Activated T-helper 17 cell treated with anti-CD3 and anti-CD28 coated beads, Interleukin-2, amount 50 U/mL, for 72 hours (primary cell): ENCODE results near the gene PDYN. TPM values are rescaled to one million over a fixed set of nuclear protein-coding genes. Genes with fewer than 3 reads are reported as not detected.

ENCODE experiments used
- ATAC-seq: fragments of 150-1000 bp; cut with Tn5 transposase; replicated peaks from 2 replicates; pipeline ENCODE4 v1.10.0; 2021; ENCODE audit warnings: mild to moderate bottlenecking, moderate library complexity
- H3K27ac Mint-ChIP-seq: one replicate; pipeline ENCODE4 v1.8.0; 2022; ENCODE audit warnings: mixed read lengths
- H3K27me3 Mint-ChIP-seq: one replicate; pipeline ENCODE4 v1.8.0; 2022; ENCODE audit warnings: mixed read lengths
- H3K36me3 Mint-ChIP-seq: one replicate; pipeline ENCODE4 v1.8.0; 2022; ENCODE audit warnings: low read depth, mild to moderate bottlenecking, mixed read lengths
- H3K4me1 Mint-ChIP-seq: one replicate; pipeline ENCODE4 v1.8.0; 2022; ENCODE audit warnings: mixed read lengths
- H3K4me3 Mint-ChIP-seq: one replicate; pipeline ENCODE4 v1.8.0; 2022; ENCODE audit warnings: mild to moderate bottlenecking, mixed read lengths
- H3K9me3 Mint-ChIP-seq: one replicate; pipeline ENCODE4 v1.8.0; 2022; ENCODE audit warnings: mixed read lengths
- total RNA-seq, 2 donors: library from RNA; stranded (reverse); gene quantifications; one replicate each; pipeline ENCODE4 v1.2.3, GENCODE V29; 2022

PDYN gene
- total RNA-seq, 2 donors from 2014 or later = not detected

GRCh38 chr20:1973601-1974440 is 20.0 kb downstream of the PDYN start:
- ATAC-seq = no peak
- no peaks in the 10 kb centered on the region for H3K4me1 Mint-ChIP-seq
- peaks cover 35% of the 10 kb centered on the region for H3K27me3 Mint-ChIP-seq
- H3K36me3 Mint-ChIP-seq = no peaks in the 10 kb centered on the region
- no peak overlapping the region for H3K27ac Mint-ChIP-seq
- no peaks in the 10 kb centered on the region for H3K9me3 Mint-ChIP-seq
- no peak overlapping the region for H3K4me3 Mint-ChIP-seq

GRCh38 chr20:1971893-1972586 is 21.8 kb downstream of the PDYN start:
- no peaks in the 10 kb centered on the region for H3K4me1 Mint-ChIP-seq
- no peak overlapping the region for H3K27ac Mint-ChIP-seq
- no peak overlapping the region for H3K4me3 Mint-ChIP-seq
- H3K36me3 Mint-ChIP-seq = no peaks in the 10 kb centered on the region
- H3K9me3 Mint-ChIP-seq = no peaks in the 10 kb centered on the region
- peaks cover 24% of the 10 kb centered on the region for H3K27me3 Mint-ChIP-seq
- ATAC-seq = no peak

GRCh38 chr20:1968964-1969363 is 24.9 kb downstream of the PDYN start:
- Mint-ChIP-seq H3K36me3 (no peaks in the 10 kb centered on the region), H3K4me3 (no peak overlapping the region), H3K27me3 (peaks cover 22% of the 10 kb centered on the region), H3K4me1 (no peaks in the 10 kb centered on the region), H3K9me3 (no peaks in the 10 kb centered on the region), H3K27ac (no peak overlapping the region)
- no peak for ATAC-seq

GRCh38 chr20:1965520-1966351 is 28.1 kb downstream of the PDYN start:
- Mint-ChIP-seq H3K4me3 (peak overlapping the region; percentile 75), H3K4me1 (no peaks in the 10 kb centered on the region), H3K36me3 (no peaks in the 10 kb centered on the region), H3K27ac (peak overlapping the region; percentile 66), H3K27me3 (peaks cover 32% of the 10 kb centered on the region), H3K9me3 (no peaks in the 10 kb centered on the region)
- ATAC-seq = peak; percentile 88

- no peak for ATAC-seq
- H3K4me1 Mint-ChIP-seq = no peaks in the 10 kb centered on the region
- no peaks in the 10 kb centered on the region for H3K9me3 Mint-ChIP-seq
- no peaks in the 10 kb centered on the region for H3K36me3 Mint-ChIP-seq
- H3K27me3 Mint-ChIP-seq = peaks cover 34% of the 10 kb centered on the region
- peak overlapping the region; percentile 75 for H3K4me3 Mint-ChIP-seq
- H3K27ac Mint-ChIP-seq = peak overlapping the region; percentile 66
Measured at GRCh38 chr20:1964659-1965405, 29.0 kb downstream of the PDYN start.

- no peaks in the 10 kb centered on the region for H3K36me3 Mint-ChIP-seq
- peaks cover 40% of the 10 kb centered on the region for H3K27me3 Mint-ChIP-seq
- no peak overlapping the region for H3K4me3 Mint-ChIP-seq
- no peak for ATAC-seq
- no peak overlapping the region for H3K27ac Mint-ChIP-seq
- no peaks in the 10 kb centered on the region for H3K4me1 Mint-ChIP-seq
- H3K9me3 Mint-ChIP-seq = no peaks in the 10 kb centered on the region
Measured at GRCh38 chr20:1964061-1964460, 29.8 kb downstream of the PDYN start.

- Mint-ChIP-seq H3K9me3 (no peaks in the 10 kb centered on the region), H3K27me3 (peaks cover 43% of the 10 kb centered on the region), H3K27ac (no peak overlapping the region), H3K4me1 (no peaks in the 10 kb centered on the region), H3K36me3 (no peaks in the 10 kb centered on the region), H3K4me3 (no peak overlapping the region)
- no peak for ATAC-seq
Measured at GRCh38 chr20:1961374-1961773, 32.5 kb downstream of the PDYN start.

GRCh38 chr20:1959156-1959555 is 34.7 kb downstream of the PDYN start:
- no peaks in the 10 kb centered on the region for H3K9me3 Mint-ChIP-seq
- no peaks in the 10 kb centered on the region for H3K36me3 Mint-ChIP-seq
- ATAC-seq = no peak
- peaks cover 37% of the 10 kb centered on the region for H3K27me3 Mint-ChIP-seq
- H3K27ac Mint-ChIP-seq = no peak overlapping the region
- no peak overlapping the region for H3K4me3 Mint-ChIP-seq
- H3K4me1 Mint-ChIP-seq = no peaks in the 10 kb centered on the region

- Mint-ChIP-seq H3K9me3 (no peaks in the 10 kb centered on the region), H3K36me3 (no peaks in the 10 kb centered on the region), H3K27ac (no peak overlapping the region), H3K27me3 (peaks cover 34% of the 10 kb centered on the region), H3K4me3 (no peak overlapping the region), H3K4me1 (no peaks in the 10 kb centered on the region)
- no peak for ATAC-seq
Measured at GRCh38 chr20:1958426-1958825, 35.4 kb downstream of the PDYN start.

- Mint-ChIP-seq H3K9me3 (no peaks in the 10 kb centered on the region), H3K27ac (no peak overlapping the region), H3K4me1 (no peaks in the 10 kb centered on the region), H3K4me3 (no peak overlapping the region), H3K36me3 (no peaks in the 10 kb centered on the region), H3K27me3 (peaks cover 27% of the 10 kb centered on the region)
- no peak for ATAC-seq
Measured at GRCh38 chr20:1955217-1955616, 38.6 kb downstream of the PDYN start.

GRCh38 chr20:1953621-1954020 is 40.2 kb downstream of the PDYN start:
- Mint-ChIP-seq H3K27me3 (peaks cover 21% of the 10 kb centered on the region), H3K4me3 (no peak overlapping the region), H3K9me3 (no peaks in the 10 kb centered on the region), H3K4me1 (no peaks in the 10 kb centered on the region), H3K27ac (no peak overlapping the region), H3K36me3 (no peaks in the 10 kb centered on the region)
- no peak for ATAC-seq

- Mint-ChIP-seq H3K36me3 (no peaks in the 10 kb centered on the region), H3K9me3 (no peaks in the 10 kb centered on the region), H3K4me1 (no peaks in the 10 kb centered on the region), H3K27me3 (peaks cover 21% of the 10 kb centered on the region), H3K4me3 (no peak overlapping the region), H3K27ac (no peak overlapping the region)
- ATAC-seq = no peak
Measured at GRCh38 chr20:1952737-1953530, 40.9 kb downstream of the PDYN start.

GRCh38 chr20:1951436-1952115 is 42.3 kb downstream of the PDYN start:
- Mint-ChIP-seq H3K36me3 (no peaks in the 10 kb centered on the region), H3K9me3 (no peaks in the 10 kb centered on the region), H3K4me3 (no peak overlapping the region), H3K4me1 (no peaks in the 10 kb centered on the region), H3K27ac (no peak overlapping the region), H3K27me3 (peaks cover 28% of the 10 kb centered on the region)
- no peak for ATAC-seq
